ENCODE measurements around the gene EFEMP1. TPM values are rescaled to one million over a fixed set of nuclear protein-coding genes. Genes with fewer than 3 reads are reported as not detected.

Gene EFEMP1
- total RNA-seq, 1 experiment from 2014 or later = 0.34 TPM

- TF ChIP-seq, protein P1, sequence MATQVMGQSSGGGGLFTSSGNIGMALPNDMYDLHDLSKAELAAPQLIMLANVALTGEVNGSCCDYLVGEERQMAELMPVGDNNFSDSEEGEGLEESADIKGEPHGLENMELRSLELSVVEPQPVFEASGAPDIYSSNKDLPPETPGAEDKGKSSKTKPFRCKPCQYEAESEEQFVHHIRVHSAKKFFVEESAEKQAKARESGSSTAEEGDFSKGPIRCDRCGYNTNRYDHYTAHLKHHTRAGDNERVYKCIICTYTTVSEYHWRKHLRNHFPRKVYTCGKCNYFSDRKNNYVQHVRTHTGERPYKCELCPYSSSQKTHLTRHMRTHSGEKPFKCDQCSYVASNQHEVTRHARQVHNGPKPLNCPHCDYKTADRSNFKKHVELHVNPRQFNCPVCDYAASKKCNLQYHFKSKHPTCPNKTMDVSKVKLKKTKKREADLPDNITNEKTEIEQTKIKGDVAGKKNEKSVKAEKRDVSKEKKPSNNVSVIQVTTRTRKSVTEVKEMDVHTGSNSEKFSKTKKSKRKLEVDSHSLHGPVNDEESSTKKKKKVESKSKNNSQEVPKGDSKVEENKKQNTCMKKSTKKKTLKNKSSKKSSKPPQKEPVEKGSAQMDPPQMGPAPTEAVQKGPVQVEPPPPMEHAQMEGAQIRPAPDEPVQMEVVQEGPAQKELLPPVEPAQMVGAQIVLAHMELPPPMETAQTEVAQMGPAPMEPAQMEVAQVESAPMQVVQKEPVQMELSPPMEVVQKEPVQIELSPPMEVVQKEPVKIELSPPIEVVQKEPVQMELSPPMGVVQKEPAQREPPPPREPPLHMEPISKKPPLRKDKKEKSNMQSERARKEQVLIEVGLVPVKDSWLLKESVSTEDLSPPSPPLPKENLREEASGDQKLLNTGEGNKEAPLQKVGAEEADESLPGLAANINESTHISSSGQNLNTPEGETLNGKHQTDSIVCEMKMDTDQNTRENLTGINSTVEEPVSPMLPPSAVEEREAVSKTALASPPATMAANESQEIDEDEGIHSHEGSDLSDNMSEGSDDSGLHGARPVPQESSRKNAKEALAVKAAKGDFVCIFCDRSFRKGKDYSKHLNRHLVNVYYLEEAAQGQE (IDR thresholded peaks at IDR 0.05; ENCODE audit: low read depth) = no peak
- TF ChIP-seq FOSL1 (IDR thresholded peaks at IDR 0.05; ENCODE audit: low read depth) = no peak
- TF ChIP-seq, protein P2, sequence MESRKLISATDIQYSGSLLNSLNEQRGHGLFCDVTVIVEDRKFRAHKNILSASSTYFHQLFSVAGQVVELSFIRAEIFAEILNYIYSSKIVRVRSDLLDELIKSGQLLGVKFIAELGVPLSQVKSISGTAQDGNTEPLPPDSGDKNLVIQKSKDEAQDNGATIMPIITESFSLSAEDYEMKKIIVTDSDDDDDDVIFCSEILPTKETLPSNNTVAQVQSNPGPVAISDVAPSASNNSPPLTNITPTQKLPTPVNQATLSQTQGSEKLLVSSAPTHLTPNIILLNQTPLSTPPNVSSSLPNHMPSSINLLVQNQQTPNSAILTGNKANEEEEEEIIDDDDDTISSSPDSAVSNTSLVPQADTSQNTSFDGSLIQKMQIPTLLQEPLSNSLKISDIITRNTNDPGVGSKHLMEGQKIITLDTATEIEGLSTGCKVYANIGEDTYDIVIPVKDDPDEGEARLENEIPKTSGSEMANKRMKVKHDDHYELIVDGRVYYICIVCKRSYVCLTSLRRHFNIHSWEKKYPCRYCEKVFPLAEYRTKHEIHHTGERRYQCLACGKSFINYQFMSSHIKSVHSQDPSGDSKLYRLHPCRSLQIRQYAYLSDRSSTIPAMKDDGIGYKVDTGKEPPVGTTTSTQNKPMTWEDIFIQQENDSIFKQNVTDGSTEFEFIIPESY (IDR thresholded peaks at IDR 0.05; ENCODE audit: extremely low read depth, insufficient replicate concordance, low read length) = no peak
- TF ChIP-seq MAX (IDR thresholded peaks at IDR 0.05) = no peak
Measured at GRCh38 chr2:55919574-55919973, 4.0 kb downstream of the EFEMP1 start (continued).

GRCh38 chr2:55918856-55919255, 4.7 kb downstream of the EFEMP1 start:
- no peak overlapping the region for H3K27ac ChIP-seq (ENCODE audit: low read depth, low read length)
- no peaks in the 10 kb centered on the region for H3K4me1 ChIP-seq (ENCODE audit: control insufficient read depth in 1 of 2, insufficient read depth in 2 of 2, low read length in 2 of 2)
- H3K9me2 ChIP-seq (ENCODE audit: insufficient read depth) = no peaks in the 10 kb centered on the region
- no TSS peak for BruUV-seq (replicated peaks)
- H3K79me2 ChIP-seq (ENCODE audit: insufficient read depth, low read length) = no peaks in the 10 kb centered on the region
- H4K20me1 ChIP-seq (ENCODE audit: insufficient read depth) = no peaks in the 10 kb centered on the region
- ChIA-PET RAD21 (ENCODE audit: low non-redundant PET in 1 of 2, low total read pairs in 2 of 2, uncharacterized antibody in 2 of 2, unreplicated experiment in 2 of 2) (no interaction called here), CTCF (no interaction called here), POLR2A (interaction anchor here (0.6 kb wide), 1 partner anchor 150 kb away, joined by 6 read pairs; no protein-coding TSS in a partner anchor)
- intact Hi-C loops (cut with micrococcal nuclease) = no loop called here
- no peak for DNase-seq (ENCODE audit: low read depth, low spot score)
- no peaks in the 10 kb centered on the region for H3K9me3 ChIP-seq (ENCODE audit: control insufficient read depth in 1 of 2, insufficient read depth in 1 of 2, low read depth in 1 of 2, low read length in 2 of 2)
- H3K9ac ChIP-seq (ENCODE audit: low read length) = no peak overlapping the region
- no peaks in the 10 kb centered on the region for H3K36me3 ChIP-seq (ENCODE audit: control insufficient read depth in 1 of 2, insufficient read depth in 2 of 2, low read length in 2 of 2)
- H2AFZ ChIP-seq (ENCODE audit: low read depth, low read length, poor library complexity, severe bottlenecking) = no peak overlapping the region
- no peaks in the 10 kb centered on the region for H3K27me3 ChIP-seq (ENCODE audit: insufficient read depth, low read length)
- no peak for TF ChIP-seq TCF7L2 (IDR thresholded peaks at IDR 0.05; ENCODE audit: borderline replicate concordance, extremely low read depth, insufficient read depth, insufficient read length)
- no peak for TF ChIP-seq POLR2A (IDR thresholded peaks at IDR 0.05; ENCODE audit: borderline replicate concordance, extremely low read depth, insufficient read depth, insufficient read length)
- no peak for TF ChIP-seq JUND (IDR thresholded peaks at IDR 0.05)
- TF ChIP-seq ZNF274 (IDR thresholded peaks at IDR 0.05; ENCODE audit: low read depth, low read length) = no peak
- TF ChIP-seq POLR2AphosphoS5 (IDR thresholded peaks at IDR 0.05; ENCODE audit: low read depth, low read length) = no peak
- no peak for TF ChIP-seq SRF (IDR thresholded peaks at IDR 0.05; ENCODE audit: low read depth)
- no peak for TF ChIP-seq CEBPB (IDR thresholded peaks at IDR 0.05; ENCODE audit: low read depth)
- TF ChIP-seq MAX (IDR thresholded peaks at IDR 0.05) = no peak
- TF ChIP-seq SIN3A (IDR thresholded peaks at IDR 0.05; ENCODE audit: low read depth) = no peak
- TF ChIP-seq, protein P1 (IDR thresholded peaks at IDR 0.05; ENCODE audit: low read depth) = no peak
- H3K4me2 ChIP-seq (ENCODE audit: low read length) = no peak overlapping the region
- ATAC-seq = no peak
- no peak overlapping the region for H3K4me3 ChIP-seq (replicated peaks in 1 of 2; ENCODE audit: low read depth in 1 of 2, low read length in 2 of 2)
